Lower leg skin (tissue), 3 donors: ENCODE data around the gene NEDD4L.

Experiments
- CTCF ChIP-seq, 3 donors: fragments of 450-650 bp; IDR thresholded peaks; one replicate each; pipeline ENCODE4 v1.5.1; 2016; ENCODE audit warnings: antibody characterized with exemption in 3 of 3, mild to moderate bottlenecking in 3 of 3, moderate library complexity in 2 of 3
- POLR2A ChIP-seq, 2 donors: fragments of 450-650 bp; IDR thresholded peaks; one replicate each; pipeline ENCODE4 v1.6.1; 2016 to 2017; ENCODE audit warnings: antibody characterized with exemption in 2 of 2, mild to moderate bottlenecking in 1 of 2, moderate library complexity in 1 of 2

GRCh38 chr18:58264840-58265239 is 220.8 kb downstream of the NEDD4L start:
- TF ChIP-seq POLR2A (IDR thresholded peaks at IDR 0.05), result no peak
- no peak for TF ChIP-seq CTCF (IDR thresholded peaks at IDR 0.05)
